Measurements from ENCODE around the gene PER2.

DNA sequence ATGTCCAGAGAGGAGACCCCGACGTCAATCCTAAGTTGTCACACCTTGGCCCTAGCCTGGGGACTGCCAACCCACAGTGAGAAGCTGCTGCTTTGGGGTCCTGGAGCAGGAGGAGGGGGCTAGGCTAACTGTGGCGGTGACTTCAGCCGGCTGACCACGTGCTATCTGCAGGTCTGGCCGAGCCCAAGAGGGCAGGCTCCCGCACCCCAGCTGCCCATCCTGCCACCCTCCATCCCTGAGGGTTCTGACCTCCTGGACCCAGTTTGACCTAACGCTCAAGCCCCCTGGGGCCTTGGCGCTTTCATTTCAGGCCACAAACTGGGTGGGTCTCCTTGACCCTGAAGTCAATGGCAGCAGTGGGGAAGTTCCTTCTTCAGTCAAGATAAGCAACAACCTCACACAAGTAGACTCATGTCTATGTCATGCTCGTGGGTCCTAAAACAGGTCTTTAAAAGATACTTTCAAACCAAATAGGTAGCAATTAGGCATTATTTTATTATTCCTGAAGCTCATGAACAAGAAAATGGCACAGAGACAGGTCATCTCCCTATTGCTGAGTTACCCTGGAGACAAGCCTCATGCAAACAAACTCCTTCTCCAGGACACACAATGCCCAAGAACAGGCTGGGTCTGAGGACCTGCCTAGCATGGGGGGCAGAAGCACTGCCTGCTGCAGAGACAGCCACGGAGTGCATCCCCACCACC, 50.8 kb downstream of the PER2 start:
- TF ChIP-seq, protein P1, sequence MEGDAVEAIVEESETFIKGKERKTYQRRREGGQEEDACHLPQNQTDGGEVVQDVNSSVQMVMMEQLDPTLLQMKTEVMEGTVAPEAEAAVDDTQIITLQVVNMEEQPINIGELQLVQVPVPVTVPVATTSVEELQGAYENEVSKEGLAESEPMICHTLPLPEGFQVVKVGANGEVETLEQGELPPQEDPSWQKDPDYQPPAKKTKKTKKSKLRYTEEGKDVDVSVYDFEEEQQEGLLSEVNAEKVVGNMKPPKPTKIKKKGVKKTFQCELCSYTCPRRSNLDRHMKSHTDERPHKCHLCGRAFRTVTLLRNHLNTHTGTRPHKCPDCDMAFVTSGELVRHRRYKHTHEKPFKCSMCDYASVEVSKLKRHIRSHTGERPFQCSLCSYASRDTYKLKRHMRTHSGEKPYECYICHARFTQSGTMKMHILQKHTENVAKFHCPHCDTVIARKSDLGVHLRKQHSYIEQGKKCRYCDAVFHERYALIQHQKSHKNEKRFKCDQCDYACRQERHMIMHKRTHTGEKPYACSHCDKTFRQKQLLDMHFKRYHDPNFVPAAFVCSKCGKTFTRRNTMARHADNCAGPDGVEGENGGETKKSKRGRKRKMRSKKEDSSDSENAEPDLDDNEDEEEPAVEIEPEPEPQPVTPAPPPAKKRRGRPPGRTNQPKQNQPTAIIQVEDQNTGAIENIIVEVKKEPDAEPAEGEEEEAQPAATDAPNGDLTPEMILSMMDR (conservative IDR thresholded peaks at IDR 0.05; ENCODE audit: low read depth, low read length) = no peak
- no peak for TF ChIP-seq CEBPB (IDR thresholded peaks at IDR 0.05; ENCODE audit: low read depth, low read length)
- no peak for TF ChIP-seq RCOR1 (IDR thresholded peaks at IDR 0.05; ENCODE audit: insufficient replicate concordance, low read length)
- TF ChIP-seq MAFK (IDR thresholded peaks at IDR 0.05; ENCODE audit: low read depth, low read length) = no peak
- TF ChIP-seq POLR2A (IDR thresholded peaks at IDR 0.05; ENCODE audit: low read depth, low read length) = no peak
- no peak for TF ChIP-seq BHLHE40 (IDR thresholded peaks at IDR 0.05; ENCODE audit: low read depth, low read length)
- TF ChIP-seq, protein P2, sequence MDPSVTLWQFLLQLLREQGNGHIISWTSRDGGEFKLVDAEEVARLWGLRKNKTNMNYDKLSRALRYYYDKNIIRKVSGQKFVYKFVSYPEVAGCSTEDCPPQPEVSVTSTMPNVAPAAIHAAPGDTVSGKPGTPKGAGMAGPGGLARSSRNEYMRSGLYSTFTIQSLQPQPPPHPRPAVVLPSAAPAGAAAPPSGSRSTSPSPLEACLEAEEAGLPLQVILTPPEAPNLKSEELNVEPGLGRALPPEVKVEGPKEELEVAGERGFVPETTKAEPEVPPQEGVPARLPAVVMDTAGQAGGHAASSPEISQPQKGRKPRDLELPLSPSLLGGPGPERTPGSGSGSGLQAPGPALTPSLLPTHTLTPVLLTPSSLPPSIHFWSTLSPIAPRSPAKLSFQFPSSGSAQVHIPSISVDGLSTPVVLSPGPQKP (IDR thresholded peaks at IDR 0.05; ENCODE audit: borderline replicate concordance, low read depth, low read length) = no peak

All from IMR-90 (cell line).